Activated CD4-positive, alpha-beta T cell treated with anti-CD3 and anti-CD28 coated beads for 4 hours (primary cell): ENCODE results near the gene LRP1B.
A peak's percentile ranks its signal among the peaks of the same experiment; 100 is the strongest.

ENCODE experiments used
- DNase-seq, 2 donors: peaks; one replicate each; pipeline ENCODE4 v3.0.0-alpha.2; 2020

LRP1B gene

GRCh38 chr2:141652308-141652707 is 478.5 kb downstream of the LRP1B start:
- no peak for DNase-seq

GRCh38 chr2:141647353-141647752 is 483.5 kb downstream of the LRP1B start:
- DNase-seq, result no peak

- no peak for DNase-seq
These were observed 489.4 kb downstream of the LRP1B start for GRCh38 chr2:141641462-141641861.

- no peak for DNase-seq
These were observed 491.0 kb downstream of the LRP1B start for GRCh38 chr2:141639809-141640208.

GRCh38 chr2:141633132-141633531 is 497.7 kb downstream of the LRP1B start:
- no peak for DNase-seq

- DNase-seq, result no peak
These were observed 500.3 kb downstream of the LRP1B start for GRCh38 chr2:141630407-141630930.

- DNase-seq, result no peak
These were observed 510.4 kb downstream of the LRP1B start for GRCh38 chr2:141620372-141620771.

- DNase-seq, result no peak
These were observed 512.4 kb downstream of the LRP1B start for GRCh38 chr2:141618457-141618856.

GRCh38 chr2:141611981-141612380 is 518.8 kb downstream of the LRP1B start:
- no peak for DNase-seq

GRCh38 chr2:141611176-141611571 is 519.6 kb downstream of the LRP1B start:
- no peak for DNase-seq

GRCh38 chr2:141610564-141611175 is 520.1 kb downstream of the LRP1B start:
- DNase-seq, result no peak

- no peak for DNase-seq
These were observed 525.7 kb downstream of the LRP1B start for GRCh38 chr2:141605163-141605562.

- no peak for DNase-seq
These were observed 529.2 kb downstream of the LRP1B start for GRCh38 chr2:141601511-141602152.

GRCh38 chr2:141599721-141600120 is 531.1 kb downstream of the LRP1B start:
- no peak for DNase-seq

GRCh38 chr2:141598982-141599381 is 531.8 kb downstream of the LRP1B start:
- DNase-seq, result no peak

- DNase-seq, result no peak
These were observed 535.4 kb downstream of the LRP1B start for GRCh38 chr2:141595316-141595920.

GRCh38 chr2:141591787-141592186 is 539.0 kb downstream of the LRP1B start:
- no peak for DNase-seq

- no peak for DNase-seq
These were observed 540.2 kb downstream of the LRP1B start for GRCh38 chr2:141590620-141591019.

GRCh38 chr2:141589314-141589713 is 541.5 kb downstream of the LRP1B start:
- DNase-seq, result no peak

- DNase-seq, result no peak
These were observed 543.8 kb downstream of the LRP1B start for GRCh38 chr2:141586985-141587384.

- DNase-seq, result no peak
These were observed 548.6 kb downstream of the LRP1B start for GRCh38 chr2:141582213-141582612.

- no peak for DNase-seq
These were observed 551.7 kb downstream of the LRP1B start for GRCh38 chr2:141579071-141579470.

- DNase-seq, result peak in 1 of 2 donors; percentile 0
These were observed 560.2 kb downstream of the LRP1B start for GRCh38 chr2:141570474-141571131.

- no peak for DNase-seq
These were observed 560.9 kb downstream of the LRP1B start for GRCh38 chr2:141569941-141570340.
